ENCODE data around the gene SORCS2. TPM values are rescaled to one million over a fixed set of nuclear protein-coding genes. Genes with fewer than 3 reads are reported as not detected.
A peak's percentile ranks its signal among the peaks of the same experiment; 100 is the strongest.

SORCS2 gene
- total and polyA plus RNA-seq, 4 donors: 2.2 to 7.7 (median 2.5) TPM

DNA sequence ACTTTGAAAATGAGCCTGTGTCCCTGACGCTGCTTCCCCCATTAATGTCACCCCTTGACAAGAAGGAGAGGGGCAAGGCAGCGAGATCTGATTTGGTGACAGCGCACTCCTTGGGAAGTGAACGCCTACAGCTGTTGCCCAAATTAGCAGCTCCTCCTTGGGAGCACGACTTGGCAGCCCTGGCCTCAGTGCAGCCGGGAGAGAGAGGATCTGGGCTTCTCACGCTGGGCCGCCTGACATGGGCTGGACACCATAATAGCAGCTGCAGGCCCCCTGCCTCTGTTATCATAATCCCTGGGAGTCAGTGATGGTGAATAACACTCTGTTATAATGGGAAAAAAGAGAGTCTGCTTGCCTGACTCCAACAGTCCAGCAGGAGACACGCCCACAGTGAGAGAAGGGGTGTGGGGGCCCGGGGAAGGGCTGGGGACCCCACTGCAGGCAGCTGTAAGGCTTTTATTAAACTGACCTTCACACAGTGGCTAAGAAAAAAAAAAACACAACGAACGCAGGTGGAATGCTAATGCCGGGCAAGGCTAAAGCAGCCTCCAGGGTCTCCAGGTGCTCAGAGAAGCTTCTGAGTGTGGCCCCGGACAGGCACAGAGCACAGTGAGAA lies 169.1 kb downstream of the SORCS2 start:
- ATAC-seq (ENCODE audit: insufficient read depth, low FRiP score) (no peak), DNase-seq (peak; percentile 90 to 95 (median 94))
- Histone ChIP-seq H3K27ac (ENCODE audit: low read depth in 1 of 2, low read length in 1 of 2) (no peak overlapping the region), H3K36me3 (ENCODE audit: control insufficient read depth in 4 of 4, insufficient read depth in 4 of 4, low read length in 4 of 4) (no peaks in the 10 kb centered on the region), H3K27me3 (ENCODE audit: control insufficient read depth in 3 of 3, insufficient read depth in 3 of 3, low read length in 2 of 3) (no peaks in the 10 kb centered on the region), H3K4me3 (no peak overlapping the region), H3K4me1 (ENCODE audit: control insufficient read depth in 5 of 5, insufficient read depth in 5 of 5, low read length in 5 of 5) (peaks cover 0 to 64% (median 17%) of the 10 kb centered on the region in 5 donors), H3K9ac (ENCODE audit: insufficient read depth in 1 of 2, low read length in 2 of 2) (no peak overlapping the region), H3K9me3 (ENCODE audit: control insufficient read depth in 4 of 4, insufficient read depth in 3 of 4, low read length in 3 of 4) (no peaks in the 10 kb centered on the region)
- TF ChIP-seq, protein P1, sequence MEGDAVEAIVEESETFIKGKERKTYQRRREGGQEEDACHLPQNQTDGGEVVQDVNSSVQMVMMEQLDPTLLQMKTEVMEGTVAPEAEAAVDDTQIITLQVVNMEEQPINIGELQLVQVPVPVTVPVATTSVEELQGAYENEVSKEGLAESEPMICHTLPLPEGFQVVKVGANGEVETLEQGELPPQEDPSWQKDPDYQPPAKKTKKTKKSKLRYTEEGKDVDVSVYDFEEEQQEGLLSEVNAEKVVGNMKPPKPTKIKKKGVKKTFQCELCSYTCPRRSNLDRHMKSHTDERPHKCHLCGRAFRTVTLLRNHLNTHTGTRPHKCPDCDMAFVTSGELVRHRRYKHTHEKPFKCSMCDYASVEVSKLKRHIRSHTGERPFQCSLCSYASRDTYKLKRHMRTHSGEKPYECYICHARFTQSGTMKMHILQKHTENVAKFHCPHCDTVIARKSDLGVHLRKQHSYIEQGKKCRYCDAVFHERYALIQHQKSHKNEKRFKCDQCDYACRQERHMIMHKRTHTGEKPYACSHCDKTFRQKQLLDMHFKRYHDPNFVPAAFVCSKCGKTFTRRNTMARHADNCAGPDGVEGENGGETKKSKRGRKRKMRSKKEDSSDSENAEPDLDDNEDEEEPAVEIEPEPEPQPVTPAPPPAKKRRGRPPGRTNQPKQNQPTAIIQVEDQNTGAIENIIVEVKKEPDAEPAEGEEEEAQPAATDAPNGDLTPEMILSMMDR (IDR thresholded peaks at IDR 0.05; ENCODE audit: control extremely low read depth, extremely low read depth): no peak
- WGBS, 2 donors: 66 to 67% methylated on average over 14 of the region's 14 CpGs

GRCh38 chr4:7362341-7362740 lies 170.0 kb downstream of the SORCS2 start:
- H3K9me3 ChIP-seq (ENCODE audit: control insufficient read depth in 4 of 4, insufficient read depth in 3 of 4, low read length in 3 of 4): no peaks in the 10 kb centered on the region
- H3K27me3 ChIP-seq (ENCODE audit: control insufficient read depth in 3 of 3, insufficient read depth in 3 of 3, low read length in 2 of 3): no peaks in the 10 kb centered on the region
- 82 to 87% methylated on average over 2 of the region's 2 CpGs for WGBS, 2 donors
- no peak overlapping the region for H3K27ac ChIP-seq (ENCODE audit: low read depth in 1 of 2, low read length in 1 of 2)
- no peak overlapping the region for H3K4me3 ChIP-seq
- no peaks in the 10 kb centered on the region for H3K36me3 ChIP-seq (ENCODE audit: control insufficient read depth in 4 of 4, insufficient read depth in 4 of 4, low read length in 4 of 4)
- DNase-seq (no peak), ATAC-seq (ENCODE audit: insufficient read depth, low FRiP score) (no peak)
- H3K9ac ChIP-seq (ENCODE audit: insufficient read depth in 1 of 2, low read length in 2 of 2): no peak overlapping the region
- TF ChIP-seq, protein P1 (IDR thresholded peaks at IDR 0.05; ENCODE audit: control extremely low read depth, extremely low read depth): no peak
- peaks cover 0 to 64% (median 20%) of the 10 kb centered on the region in 5 donors for H3K4me1 ChIP-seq (ENCODE audit: control insufficient read depth in 5 of 5, insufficient read depth in 5 of 5, low read length in 5 of 5)

- Histone ChIP-seq H3K27ac (ENCODE audit: low read depth in 1 of 2, low read length in 1 of 2) (no peak overlapping the region), H3K4me1 (ENCODE audit: control insufficient read depth in 5 of 5, insufficient read depth in 5 of 5, low read length in 5 of 5) (peaks cover 0 to 64% (median 20%) of the 10 kb centered on the region in 5 donors), H3K9ac (ENCODE audit: insufficient read depth in 1 of 2, low read length in 2 of 2) (no peak overlapping the region), H3K9me3 (ENCODE audit: control insufficient read depth in 4 of 4, insufficient read depth in 3 of 4, low read length in 3 of 4) (no peaks in the 10 kb centered on the region), H3K36me3 (ENCODE audit: control insufficient read depth in 4 of 4, insufficient read depth in 4 of 4, low read length in 4 of 4) (no peaks in the 10 kb centered on the region), H3K4me3 (no peak overlapping the region), H3K27me3 (ENCODE audit: control insufficient read depth in 3 of 3, insufficient read depth in 3 of 3, low read length in 2 of 3) (no peaks in the 10 kb centered on the region)
- ATAC-seq (ENCODE audit: insufficient read depth, low FRiP score): no peak
- TF ChIP-seq, protein P1 (IDR thresholded peaks at IDR 0.05; ENCODE audit: control extremely low read depth, extremely low read depth): no peak
- 80 to 98% methylated on average over 4 of the region's 4 CpGs for WGBS, 2 donors
- DNase-seq: no peak
These were observed 170.6 kb downstream of the SORCS2 start for GRCh38 chr4:7362862-7363430.
